Stimulated activated naive B cell treated with anti-CD40 and anti-IgM and Interleukin-4, amounts not matched to agents 10 μg/mL and 1 μg/mL and 100 μg/mL, for 72 hours (primary cell): Measurements from ENCODE around the gene AARS1.
"Not testable (repeated sequence)": the region's sequence is repeated elsewhere in the genome, so short reads cannot be mapped to it uniquely, and the experiment has no call there.

Source experiments
- ATAC-seq, 2 donors: fragments of 150-1000 bp; cut with Tn5 transposase; replicated peaks; 2 replicates each; pipeline ENCODE4 v1.10.0; 2021; ENCODE audit warnings: moderate library complexity in 1 of 2
- DNase-seq: peaks from one replicate; pipeline ENCODE4 v3.0.0; 2021
- H3K27ac Mint-ChIP-seq: one replicate; pipeline ENCODE4 v1.8.0; 2022; ENCODE audit warnings: mild to moderate bottlenecking, mixed read lengths
- H3K27me3 Mint-ChIP-seq, 2 donors: one replicate each; pipeline ENCODE4 v1.8.0; 2022; ENCODE audit warnings: mixed read lengths in 2 of 2
- H3K36me3 Mint-ChIP-seq, 2 donors: one replicate each; pipeline ENCODE4 v1.8.0; 2022; ENCODE audit warnings: mixed read lengths in 2 of 2, mild to moderate bottlenecking in 1 of 2
- H3K4me1 Mint-ChIP-seq, 2 donors: one replicate each; pipeline ENCODE4 v1.8.0; 2022; ENCODE audit warnings: mixed read lengths in 2 of 2, mild to moderate bottlenecking in 1 of 2
- H3K4me3 Mint-ChIP-seq, 2 donors: one replicate each; pipeline ENCODE4 v1.8.0; 2022; ENCODE audit warnings: mild to moderate bottlenecking in 2 of 2, mixed read lengths in 2 of 2, moderate library complexity in 1 of 2
- H3K9me3 Mint-ChIP-seq, 2 donors: one replicate each; pipeline ENCODE4 v1.8.0; 2022; ENCODE audit warnings: mixed read lengths in 2 of 2, mild to moderate bottlenecking in 1 of 2

AARS1 gene

DNA sequence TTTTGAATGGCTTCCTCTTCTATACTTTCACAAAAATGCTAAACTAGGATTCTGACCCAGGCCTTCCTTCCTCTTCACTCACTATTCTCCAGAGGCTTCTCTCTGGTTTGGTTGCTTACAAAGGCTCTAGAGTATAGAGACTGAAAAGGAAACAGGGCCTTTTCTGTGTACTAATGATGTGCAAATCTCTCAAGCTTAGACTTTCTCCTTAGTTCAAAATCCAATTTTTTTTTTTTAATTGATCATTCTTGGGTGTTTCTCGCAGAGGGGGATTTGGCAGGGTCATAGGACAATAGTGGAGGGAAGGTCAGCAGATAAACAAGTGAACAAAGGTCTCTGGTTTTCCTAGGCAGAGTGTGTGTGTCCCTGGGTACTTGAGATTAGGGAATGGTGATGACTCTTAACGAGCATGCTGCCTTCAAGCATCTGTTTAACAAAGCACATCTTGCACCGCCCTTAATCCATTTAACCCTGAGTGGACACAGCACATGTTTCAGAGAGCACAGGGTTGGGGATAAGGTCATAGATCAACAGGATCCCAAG lies 65.3 kb downstream of the AARS1 start:
- H3K27me3 Mint-ChIP-seq, DNase-seq, H3K9me3 Mint-ChIP-seq, H3K4me3 Mint-ChIP-seq, H3K27ac Mint-ChIP-seq, ATAC-seq, H3K4me1 Mint-ChIP-seq: not testable (repeated sequence)
- peaks cover 21 to 26% of the 10 kb centered on the region in 2 donors for H3K36me3 Mint-ChIP-seq

DNA sequence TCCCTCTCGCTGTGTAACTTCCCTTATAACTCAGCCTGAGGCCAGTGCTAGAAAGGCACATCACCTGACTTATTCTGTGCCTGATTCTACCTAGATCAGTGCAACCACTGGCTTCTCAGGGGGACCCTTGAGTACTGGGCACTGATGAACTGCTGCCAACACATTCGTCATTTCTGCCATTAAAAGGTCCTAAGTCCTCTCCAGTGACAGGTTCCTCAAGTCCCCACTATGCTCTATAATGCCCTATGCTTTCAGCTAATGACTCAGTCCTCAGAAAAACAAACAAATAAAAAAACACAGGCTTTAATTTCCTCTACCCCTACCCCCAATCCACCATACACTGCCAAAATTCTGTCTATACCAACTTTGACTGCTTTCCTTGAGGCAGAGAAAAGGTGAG lies 66.1 kb downstream of the AARS1 start:
- not testable (repeated sequence) for H3K4me3 Mint-ChIP-seq, DNase-seq, H3K4me1 Mint-ChIP-seq, H3K9me3 Mint-ChIP-seq, H3K27me3 Mint-ChIP-seq, ATAC-seq, H3K27ac Mint-ChIP-seq
- peaks cover 23 to 31% of the 10 kb centered on the region in 2 donors for H3K36me3 Mint-ChIP-seq

DNA sequence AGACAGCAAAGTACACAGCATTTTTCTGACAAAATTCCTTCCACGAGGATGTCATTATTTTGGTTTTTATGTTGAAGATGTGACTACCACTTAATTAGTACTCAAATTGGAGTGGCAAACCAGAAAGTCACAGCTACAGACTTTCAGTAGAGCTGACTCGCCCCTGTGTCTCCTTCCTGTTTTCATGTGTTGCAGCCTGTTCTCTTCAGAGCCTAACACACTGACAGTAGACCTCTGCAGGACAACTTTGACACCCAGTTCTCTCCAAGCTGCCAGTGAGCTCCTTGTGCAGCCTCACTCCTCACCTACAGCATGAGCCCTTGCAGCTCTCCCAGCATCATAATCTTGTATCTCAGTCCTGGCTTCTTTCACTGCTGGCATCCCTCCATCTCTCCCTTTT lies 66.7 kb downstream of the AARS1 start:
- not testable (repeated sequence) for H3K27me3 Mint-ChIP-seq, H3K4me3 Mint-ChIP-seq, H3K9me3 Mint-ChIP-seq, ATAC-seq, H3K27ac Mint-ChIP-seq, H3K4me1 Mint-ChIP-seq, DNase-seq
- peaks cover 27 to 35% of the 10 kb centered on the region in 2 donors for H3K36me3 Mint-ChIP-seq

DNA sequence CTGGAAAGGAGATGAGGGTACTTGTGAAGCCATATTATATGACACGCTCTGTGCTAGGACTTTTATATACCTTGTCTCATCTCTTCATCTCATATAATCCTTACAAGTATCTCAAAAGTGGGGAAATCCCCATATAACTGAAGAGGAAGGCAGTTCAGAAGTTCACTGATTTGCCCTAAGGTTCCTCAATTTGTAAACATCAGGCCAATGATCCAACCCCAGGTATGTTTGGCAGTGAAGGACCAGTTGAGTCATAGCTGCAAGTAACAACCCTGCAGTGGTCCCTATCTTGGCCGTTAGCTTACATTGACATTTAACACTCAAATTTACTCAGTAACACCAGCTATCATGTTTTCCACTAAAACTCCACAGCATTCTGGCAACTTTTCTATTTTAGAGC lies 70.7 kb downstream of the AARS1 start:
- H3K27ac Mint-ChIP-seq, ATAC-seq, H3K27me3 Mint-ChIP-seq, DNase-seq, H3K9me3 Mint-ChIP-seq, H3K4me3 Mint-ChIP-seq, H3K4me1 Mint-ChIP-seq: not testable (repeated sequence)
- H3K36me3 Mint-ChIP-seq = peaks cover 31 to 36% of the 10 kb centered on the region in 2 donors

DNA sequence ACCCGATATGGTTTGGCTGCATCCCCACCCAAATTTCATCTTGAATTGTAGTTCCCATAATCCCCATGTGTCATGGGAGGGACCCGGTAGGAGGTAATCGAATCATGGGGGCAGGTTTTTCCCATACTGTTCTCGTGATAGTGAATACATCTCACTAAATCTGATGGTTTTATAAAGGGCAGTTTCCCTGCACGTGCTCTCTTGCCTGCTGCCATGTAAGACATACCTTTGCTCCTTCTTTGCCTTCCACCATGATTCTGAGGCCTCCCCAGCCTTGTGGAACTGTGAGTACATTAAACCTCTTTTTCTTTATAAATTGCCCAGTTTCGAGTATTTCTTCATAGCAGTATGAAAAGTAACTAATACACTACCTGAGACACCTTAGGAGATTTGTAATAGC lies 82.9 kb downstream of the AARS1 start:
- H3K9me3 Mint-ChIP-seq, H3K27ac Mint-ChIP-seq, H3K4me1 Mint-ChIP-seq, ATAC-seq, H3K27me3 Mint-ChIP-seq, DNase-seq, H3K4me3 Mint-ChIP-seq: not testable (repeated sequence)
- peaks cover 21 to 31% of the 10 kb centered on the region in 2 donors for H3K36me3 Mint-ChIP-seq

DNA sequence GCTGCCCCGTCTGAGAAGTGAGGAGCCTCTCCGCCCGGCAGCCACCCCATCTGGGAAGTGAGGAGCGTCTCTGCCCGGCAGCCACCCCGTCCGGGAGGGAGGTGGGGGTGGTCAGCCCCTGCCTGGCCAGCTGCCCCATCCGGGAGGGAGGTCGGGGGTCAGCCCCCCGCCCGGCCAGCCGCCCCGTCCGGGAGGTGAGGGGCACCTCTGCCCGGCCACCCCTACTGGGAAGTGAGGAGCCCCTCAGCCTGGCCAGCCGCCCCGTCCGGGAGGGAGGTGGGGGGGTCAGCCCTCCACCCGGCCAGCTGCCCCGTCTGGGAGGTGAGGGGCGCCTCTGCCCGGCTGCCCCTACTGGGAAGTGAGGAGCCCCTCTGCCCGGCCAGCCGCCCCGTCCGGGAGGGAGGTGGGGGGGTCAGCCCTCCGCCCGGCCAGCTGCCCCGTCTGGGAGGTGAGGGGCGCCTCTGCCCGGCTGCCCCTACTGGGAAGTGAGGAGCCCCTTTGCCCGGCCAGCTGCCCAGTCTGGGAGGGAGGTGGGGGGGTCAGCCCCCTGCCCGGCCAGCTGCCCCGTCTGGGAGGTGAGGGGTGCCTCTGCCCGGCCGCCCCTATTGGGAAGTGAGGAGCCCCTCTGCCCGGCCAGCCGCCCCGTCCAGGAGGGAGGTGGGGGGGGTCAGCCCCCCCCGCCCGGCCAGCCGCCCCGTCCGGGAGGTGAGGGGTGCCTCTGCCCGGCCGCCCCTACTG lies 84.5 kb downstream of the AARS1 start:
- ATAC-seq, H3K27ac Mint-ChIP-seq, H3K27me3 Mint-ChIP-seq, H3K4me1 Mint-ChIP-seq, H3K9me3 Mint-ChIP-seq, DNase-seq, H3K4me3 Mint-ChIP-seq: not testable (repeated sequence)
- peaks cover 15 to 26% of the 10 kb centered on the region in 2 donors for H3K36me3 Mint-ChIP-seq

DNA sequence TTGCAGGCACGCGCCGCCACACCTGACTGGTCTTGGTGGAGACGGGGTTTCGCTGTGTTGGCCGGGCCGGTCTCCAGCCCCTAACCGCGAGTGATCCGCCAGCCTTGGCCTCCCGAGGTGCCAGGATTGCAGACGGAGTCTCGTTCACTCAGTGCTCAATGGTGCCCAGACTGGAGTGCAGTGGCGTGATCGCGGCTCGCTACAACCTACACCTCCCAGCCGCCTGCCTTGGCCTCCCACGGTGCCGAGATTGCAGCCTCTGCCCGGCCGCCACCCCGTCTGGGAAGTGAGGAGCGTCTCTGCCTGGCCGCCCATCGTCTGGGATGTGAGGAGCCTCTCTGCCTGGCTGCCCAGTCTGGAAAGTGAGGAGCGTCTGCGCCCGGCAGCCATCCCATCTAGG lies 85.3 kb downstream of the AARS1 start:
- not testable (repeated sequence) for DNase-seq, H3K4me3 Mint-ChIP-seq, H3K27me3 Mint-ChIP-seq, H3K9me3 Mint-ChIP-seq, ATAC-seq, H3K27ac Mint-ChIP-seq, H3K4me1 Mint-ChIP-seq
- H3K36me3 Mint-ChIP-seq = peaks cover 13 to 22% of the 10 kb centered on the region in 2 donors

DNA sequence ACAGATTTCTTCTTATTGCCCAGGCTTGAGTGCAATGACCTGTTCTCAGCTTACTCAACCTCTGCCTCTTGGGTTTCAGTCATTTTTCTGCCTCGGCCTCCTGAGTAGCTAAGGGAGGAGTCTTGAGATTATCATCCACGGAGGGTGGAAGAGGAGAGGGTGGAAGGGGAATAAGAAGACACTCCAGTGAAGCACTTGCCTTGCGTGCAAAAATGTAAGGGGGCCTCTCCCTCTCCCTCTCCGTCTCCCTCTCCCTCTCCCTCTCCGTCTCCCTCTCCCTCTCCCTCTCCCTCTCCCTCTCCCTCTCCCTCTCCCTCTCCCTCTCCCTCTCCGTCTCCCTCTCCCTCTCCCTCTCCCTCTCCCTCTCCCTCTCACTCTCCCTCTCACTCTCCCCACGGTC lies 85.8 kb downstream of the AARS1 start:
- ATAC-seq, H3K9me3 Mint-ChIP-seq, H3K27me3 Mint-ChIP-seq: not testable (repeated sequence)

More for the DNA sequence above, 85.8 kb downstream of the AARS1 start:
- not testable (repeated sequence) for H3K4me3 Mint-ChIP-seq, DNase-seq, H3K27ac Mint-ChIP-seq, H3K4me1 Mint-ChIP-seq
- peaks cover 13 to 22% of the 10 kb centered on the region in 2 donors for H3K36me3 Mint-ChIP-seq
